LNCAP (cell line): ENCODE measurements around the gene TBC1D14.

Experiments used
- TF ChIP-seq, protein P1 (sequence below): fragments of 450-650 bp; IDR thresholded peaks from 2 replicates; pipeline ENCODE4 v1.5.1; 2017; ENCODE audit warnings: mild to moderate bottlenecking

The TBC1D14 gene

DNA sequence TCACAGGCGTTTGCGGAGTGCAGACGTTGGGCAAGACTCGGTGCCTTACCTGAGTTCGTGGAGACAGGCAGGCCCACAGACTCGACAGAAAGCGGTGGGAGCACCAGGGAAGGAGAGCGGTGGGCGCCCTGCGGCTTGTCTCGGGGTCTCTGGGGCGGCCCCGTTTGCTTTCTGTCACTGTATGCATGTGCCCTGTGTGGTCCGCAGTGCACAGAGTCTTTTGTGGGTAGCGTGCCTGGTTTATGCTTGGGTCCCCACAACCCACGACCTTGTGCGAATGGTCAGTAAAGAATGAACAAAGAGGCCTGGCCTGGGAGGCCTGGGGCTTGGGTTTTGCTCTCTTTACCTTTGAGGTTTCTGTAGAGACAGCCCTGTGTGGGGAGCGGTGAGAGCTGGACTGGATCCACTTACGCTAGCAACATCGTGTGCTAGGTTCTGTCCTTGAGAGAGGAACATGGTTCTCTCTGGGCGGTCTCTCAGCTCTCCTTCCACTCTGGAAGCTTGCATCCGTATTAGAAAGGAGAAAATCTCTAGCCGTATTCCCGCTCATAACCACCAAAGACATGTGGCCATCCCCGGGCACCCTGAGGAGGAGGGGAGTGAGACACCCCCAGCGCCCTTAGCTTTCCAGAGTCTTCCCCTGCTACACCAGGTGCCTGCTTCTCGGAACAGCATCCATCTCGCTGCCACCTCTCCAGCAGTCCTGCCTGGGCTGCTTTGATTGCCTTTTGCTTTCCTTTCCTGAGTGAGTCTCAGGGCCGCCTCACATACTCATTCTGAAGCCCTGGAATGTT lies 134.7 kb downstream of the TBC1D14 start:
- TF ChIP-seq, protein P1, sequence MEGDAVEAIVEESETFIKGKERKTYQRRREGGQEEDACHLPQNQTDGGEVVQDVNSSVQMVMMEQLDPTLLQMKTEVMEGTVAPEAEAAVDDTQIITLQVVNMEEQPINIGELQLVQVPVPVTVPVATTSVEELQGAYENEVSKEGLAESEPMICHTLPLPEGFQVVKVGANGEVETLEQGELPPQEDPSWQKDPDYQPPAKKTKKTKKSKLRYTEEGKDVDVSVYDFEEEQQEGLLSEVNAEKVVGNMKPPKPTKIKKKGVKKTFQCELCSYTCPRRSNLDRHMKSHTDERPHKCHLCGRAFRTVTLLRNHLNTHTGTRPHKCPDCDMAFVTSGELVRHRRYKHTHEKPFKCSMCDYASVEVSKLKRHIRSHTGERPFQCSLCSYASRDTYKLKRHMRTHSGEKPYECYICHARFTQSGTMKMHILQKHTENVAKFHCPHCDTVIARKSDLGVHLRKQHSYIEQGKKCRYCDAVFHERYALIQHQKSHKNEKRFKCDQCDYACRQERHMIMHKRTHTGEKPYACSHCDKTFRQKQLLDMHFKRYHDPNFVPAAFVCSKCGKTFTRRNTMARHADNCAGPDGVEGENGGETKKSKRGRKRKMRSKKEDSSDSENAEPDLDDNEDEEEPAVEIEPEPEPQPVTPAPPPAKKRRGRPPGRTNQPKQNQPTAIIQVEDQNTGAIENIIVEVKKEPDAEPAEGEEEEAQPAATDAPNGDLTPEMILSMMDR, result no peak

DNA sequence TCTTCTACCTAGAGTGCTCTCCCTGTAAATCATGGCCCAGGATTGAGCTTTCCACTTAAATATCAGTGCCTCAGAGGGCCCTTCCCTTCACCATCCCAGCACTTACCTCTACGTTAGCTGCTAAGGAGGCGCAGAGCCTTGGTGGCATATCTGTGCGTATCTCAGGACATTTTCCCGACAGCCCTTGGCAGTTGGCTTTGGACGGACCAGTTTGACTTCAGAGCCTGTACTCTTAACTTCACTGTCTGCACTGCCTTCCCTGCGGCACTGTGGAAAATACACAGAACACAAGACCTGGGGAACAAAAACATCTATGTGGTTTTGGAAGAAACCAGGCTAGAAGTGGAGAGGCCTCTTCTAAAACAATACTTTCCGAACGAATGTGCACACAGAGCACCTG lies 135.9 kb downstream of the TBC1D14 start:
- TF ChIP-seq, protein P1, result no peak

DNA sequence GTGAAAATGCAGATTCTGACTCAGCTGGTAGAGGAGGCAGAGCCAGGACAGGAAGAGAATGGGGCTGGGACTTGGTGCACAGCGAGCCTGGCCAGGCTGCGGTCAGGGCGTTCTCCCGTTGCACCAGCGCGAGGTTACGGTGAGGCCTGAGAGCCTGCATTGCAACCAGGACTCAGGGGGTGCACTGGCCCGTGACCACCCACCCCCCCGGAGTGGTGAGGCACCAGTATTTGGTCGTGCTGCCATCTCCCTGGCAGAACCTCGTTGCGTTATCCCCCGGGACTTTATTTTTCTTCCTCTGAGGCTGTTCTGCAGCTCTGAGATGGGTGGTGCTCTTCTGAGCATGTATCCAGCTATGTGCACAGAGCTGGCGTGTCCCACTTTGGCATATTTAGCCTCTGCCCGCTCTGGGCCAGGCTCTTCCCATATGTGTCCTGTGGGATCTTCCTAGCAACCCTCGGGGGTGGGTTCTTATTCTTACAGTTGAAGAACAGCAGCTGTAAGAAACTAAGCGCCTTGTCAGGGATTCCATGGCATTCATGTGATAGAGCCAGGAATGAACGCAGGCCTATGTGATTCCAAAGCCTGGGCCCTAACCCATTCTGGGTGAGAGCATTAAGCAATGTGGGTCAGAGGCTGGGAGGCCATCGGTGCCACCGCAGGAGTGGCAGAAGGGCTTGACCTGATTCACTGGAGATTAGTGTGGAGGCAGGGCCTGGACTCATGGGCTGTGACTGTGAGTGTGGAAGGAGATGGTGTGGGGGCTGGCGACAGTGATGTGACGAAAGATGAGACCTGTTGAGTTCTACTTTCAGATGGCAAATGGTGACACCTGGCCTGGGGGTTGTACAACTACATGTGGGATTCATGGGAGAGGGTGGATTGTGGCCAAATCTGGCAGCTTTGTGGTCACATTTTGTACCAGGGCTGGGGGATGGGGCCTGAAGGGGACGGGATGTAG lies 136.6 kb downstream of the TBC1D14 start:
- TF ChIP-seq, protein P1, result no peak

DNA sequence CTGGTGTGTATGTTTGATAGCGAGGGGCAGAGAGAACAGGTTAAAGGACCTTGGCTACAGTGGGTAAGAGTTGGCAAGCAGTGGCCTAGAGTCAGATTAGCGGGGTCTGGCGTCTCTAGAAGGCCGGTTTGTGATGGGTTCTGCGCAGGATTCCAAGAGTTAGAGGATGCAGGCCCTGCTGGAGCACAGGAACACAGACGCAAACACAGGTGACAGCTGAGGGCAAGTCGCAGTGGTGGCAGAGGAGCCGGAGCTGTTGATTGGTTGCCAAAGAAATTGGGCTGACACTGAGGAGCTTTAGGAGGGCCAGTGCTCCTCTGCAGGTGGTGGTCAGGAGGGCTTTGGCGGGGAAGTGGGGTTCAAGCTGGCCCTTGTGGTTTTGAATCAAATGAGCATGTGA lies 137.3 kb downstream of the TBC1D14 start:
- TF ChIP-seq, protein P1, result no peak

DNA sequence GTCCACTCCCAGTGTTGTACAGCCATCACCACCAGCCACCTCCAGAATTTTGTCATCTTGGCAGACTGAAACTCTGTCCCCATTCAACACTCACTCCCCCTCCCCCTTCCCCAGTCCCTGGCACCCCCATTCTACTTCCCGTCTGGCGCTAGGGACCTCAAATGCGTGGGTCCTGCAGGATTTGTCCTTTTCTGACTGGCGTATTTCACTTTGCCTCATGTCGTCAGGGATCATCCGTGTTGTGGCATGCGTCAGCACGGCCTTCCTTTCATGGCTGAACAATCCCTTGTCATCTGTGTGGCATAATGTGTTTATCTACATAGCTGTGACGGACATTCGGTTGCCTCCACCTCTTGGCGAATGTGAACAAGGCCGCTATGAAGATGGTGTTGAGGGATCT lies 139.0 kb downstream of the TBC1D14 start:
- TF ChIP-seq, protein P1, result no peak

DNA sequence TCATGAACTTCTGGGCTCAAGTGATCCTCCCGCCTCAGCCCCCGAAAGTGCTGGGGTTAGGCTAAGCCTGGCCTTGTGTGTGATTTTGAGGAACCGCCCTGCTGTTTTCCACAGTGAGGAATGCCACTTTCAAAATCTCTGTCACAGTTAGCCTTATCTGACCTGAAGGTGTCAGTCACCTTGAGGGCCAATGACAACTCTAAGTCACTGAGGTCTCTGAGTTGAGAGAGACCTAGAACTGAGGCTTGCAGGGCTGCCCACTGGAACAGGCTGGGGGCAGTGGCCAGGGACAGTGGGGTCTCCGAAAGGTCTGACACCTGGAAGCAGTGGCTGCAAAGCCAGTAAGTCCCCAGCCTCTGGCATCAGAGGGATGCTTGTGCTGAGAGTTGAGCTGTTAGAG lies 139.7 kb downstream of the TBC1D14 start:
- TF ChIP-seq, protein P1, result no peak

DNA sequence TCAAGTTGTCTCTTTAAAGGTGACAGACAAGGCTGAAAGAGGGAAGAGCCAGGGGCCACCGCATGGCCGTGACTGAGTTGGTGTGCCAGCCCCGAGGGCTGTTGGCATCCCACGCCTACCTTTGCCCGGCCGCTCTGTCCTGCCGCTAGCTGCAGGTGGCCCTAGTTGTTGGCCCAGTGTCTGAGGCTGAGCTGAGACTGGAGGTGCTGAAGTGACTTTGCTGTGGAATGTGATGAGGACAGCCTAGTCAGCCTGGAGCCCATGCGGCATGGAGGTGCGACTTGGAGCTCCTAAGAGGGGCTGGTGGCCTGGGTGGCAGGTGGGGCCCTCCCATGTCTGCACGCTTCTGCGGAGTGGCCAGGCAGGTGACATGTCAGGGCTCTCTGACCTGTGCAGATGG lies 140.1 kb downstream of the TBC1D14 start:
- TF ChIP-seq, protein P1, result no peak
